Lower leg skin (tissue), 3 donors: Measurements from ENCODE around the gene CHRNA10.
"Not testable (repeated sequence)": the region's sequence is repeated elsewhere in the genome, so short reads cannot be mapped to it uniquely, and the experiment has no call there.

Experiments
- CTCF ChIP-seq, 3 donors: fragments of 450-650 bp; IDR thresholded peaks; one replicate each; pipeline ENCODE4 v1.5.1; 2016; ENCODE audit warnings: antibody characterized with exemption in 3 of 3, mild to moderate bottlenecking in 3 of 3, moderate library complexity in 2 of 3
- POLR2A ChIP-seq, 2 donors: fragments of 450-650 bp; IDR thresholded peaks; one replicate each; pipeline ENCODE4 v1.6.1; 2016 to 2017; ENCODE audit warnings: antibody characterized with exemption in 2 of 2, mild to moderate bottlenecking in 1 of 2, moderate library complexity in 1 of 2

DNA sequence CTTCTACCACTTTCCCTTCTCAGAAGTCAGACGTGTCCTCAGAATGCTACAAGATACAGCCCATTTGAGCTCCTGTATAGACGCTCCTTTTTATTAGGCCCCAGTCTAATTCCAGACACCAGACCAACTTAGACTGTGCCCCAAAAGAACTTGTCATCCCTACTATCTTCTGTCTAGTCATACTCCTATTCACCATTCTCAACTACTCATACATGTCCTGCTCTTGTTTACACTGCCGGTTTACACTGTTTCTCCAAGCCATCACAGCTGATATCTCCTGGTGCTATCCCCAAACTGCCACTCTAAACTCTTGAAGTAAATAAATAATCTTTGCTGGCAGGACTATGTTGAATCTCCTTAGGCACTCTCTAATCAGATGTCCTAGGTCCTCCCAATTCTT, 18.7 kb downstream of the CHRNA10 start:
- not testable (repeated sequence) for TF ChIP-seq CTCF, POLR2A (IDR thresholded peaks at IDR 0.05)
